BE2C (cell line): Measurements from ENCODE around the gene CCDC187.

Source experiments
- DNase-seq: peaks from one replicate; pipeline ENCODE4 v3.0.0-alpha.2; 2020
- H3K27me3 ChIP-seq: fragments of 250-450 bp; sonication (Bioruptor Pico); 2 replicates; pipeline ENCODE4 v1.5.1; 2020; ENCODE audit warnings: mild to moderate bottlenecking
- H3K36me3 ChIP-seq: fragments of 250-450 bp; sonication (Bioruptor Pico); 2 replicates; pipeline ENCODE4 v1.5.1; 2020; ENCODE audit warnings: mild to moderate bottlenecking
- H3K4me1 ChIP-seq: fragments of 250-450 bp; sonication (Bioruptor Pico); 2 replicates; pipeline ENCODE4 v1.5.1; 2020
- H3K4me3 ChIP-seq: 2 replicates; pipeline ENCODE4 v1.5.1; 2011; ENCODE audit warnings: low read depth, low read length
- H3K9me3 ChIP-seq: fragments of 250-450 bp; sonication (Bioruptor Pico); 2 replicates; pipeline ENCODE4 v1.5.1; 2020
- TF ChIP-seq, protein P1 (sequence below): IDR thresholded peaks from 2 replicates; pipeline ENCODE4 v1.5.1; 2012; ENCODE audit warnings: mild to moderate bottlenecking, low read depth, low read length

The CCDC187 gene

DNA sequence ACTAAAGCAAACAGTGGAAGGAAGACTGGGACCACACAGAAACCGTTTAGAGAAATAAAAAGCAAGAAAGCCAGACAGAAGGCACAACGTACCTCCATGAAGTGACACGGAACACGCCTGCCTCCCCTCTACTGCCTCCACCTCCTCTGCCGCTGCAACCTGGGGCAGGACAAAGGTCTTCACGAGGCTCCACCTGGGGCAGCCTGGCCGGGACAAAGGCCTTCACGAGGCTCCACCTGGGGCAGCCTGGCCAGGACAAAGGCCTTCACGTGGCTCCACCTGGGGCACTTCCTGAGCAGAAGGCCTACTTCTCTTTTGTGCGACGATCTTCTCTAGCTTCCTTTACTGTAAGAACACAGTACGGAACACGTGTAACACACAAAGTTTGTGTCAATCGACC is 70.0 kb downstream of the CCDC187 start:
- no peaks in the 10 kb centered on the region; the same call in 1 of the 2 replicates for H3K4me1 ChIP-seq
- H3K36me3 ChIP-seq = peaks cover 46% of the 10 kb centered on the region
- no peaks in the 10 kb centered on the region for H3K9me3 ChIP-seq
- no peak for DNase-seq
- no peak overlapping the region for H3K4me3 ChIP-seq
- TF ChIP-seq, protein P1, sequence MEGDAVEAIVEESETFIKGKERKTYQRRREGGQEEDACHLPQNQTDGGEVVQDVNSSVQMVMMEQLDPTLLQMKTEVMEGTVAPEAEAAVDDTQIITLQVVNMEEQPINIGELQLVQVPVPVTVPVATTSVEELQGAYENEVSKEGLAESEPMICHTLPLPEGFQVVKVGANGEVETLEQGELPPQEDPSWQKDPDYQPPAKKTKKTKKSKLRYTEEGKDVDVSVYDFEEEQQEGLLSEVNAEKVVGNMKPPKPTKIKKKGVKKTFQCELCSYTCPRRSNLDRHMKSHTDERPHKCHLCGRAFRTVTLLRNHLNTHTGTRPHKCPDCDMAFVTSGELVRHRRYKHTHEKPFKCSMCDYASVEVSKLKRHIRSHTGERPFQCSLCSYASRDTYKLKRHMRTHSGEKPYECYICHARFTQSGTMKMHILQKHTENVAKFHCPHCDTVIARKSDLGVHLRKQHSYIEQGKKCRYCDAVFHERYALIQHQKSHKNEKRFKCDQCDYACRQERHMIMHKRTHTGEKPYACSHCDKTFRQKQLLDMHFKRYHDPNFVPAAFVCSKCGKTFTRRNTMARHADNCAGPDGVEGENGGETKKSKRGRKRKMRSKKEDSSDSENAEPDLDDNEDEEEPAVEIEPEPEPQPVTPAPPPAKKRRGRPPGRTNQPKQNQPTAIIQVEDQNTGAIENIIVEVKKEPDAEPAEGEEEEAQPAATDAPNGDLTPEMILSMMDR = no peak
- H3K27me3 ChIP-seq = no peaks in the 10 kb centered on the region

DNA sequence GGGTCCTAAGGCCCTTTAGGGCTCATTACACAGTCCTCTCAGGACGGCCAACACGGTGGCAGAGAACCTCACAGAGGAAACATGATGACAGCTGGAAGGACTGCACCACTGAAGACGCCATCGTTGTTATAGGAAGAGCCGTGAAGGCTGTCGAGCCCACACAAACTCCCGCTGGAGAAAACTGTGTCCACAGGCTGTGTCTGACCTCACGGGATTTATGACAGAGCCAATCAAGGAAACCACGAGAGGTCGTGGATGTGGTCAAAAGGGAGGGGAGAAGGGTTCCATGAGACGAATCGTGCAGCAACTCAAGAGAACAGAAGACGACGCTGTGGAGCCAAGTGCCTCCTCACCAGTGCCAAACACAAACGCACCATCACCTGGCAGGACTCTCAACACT is 70.5 kb downstream of the CCDC187 start:
- H3K4me1 ChIP-seq = peaks cover 3% of the 10 kb centered on the region; the same call in 1 of the 2 replicates
- TF ChIP-seq, protein P1 = no peak
- H3K27me3 ChIP-seq = no peaks in the 10 kb centered on the region
- peaks cover 48% of the 10 kb centered on the region for H3K36me3 ChIP-seq
- no peak for DNase-seq
- H3K4me3 ChIP-seq = no peak overlapping the region
- H3K9me3 ChIP-seq = no peaks in the 10 kb centered on the region

DNA sequence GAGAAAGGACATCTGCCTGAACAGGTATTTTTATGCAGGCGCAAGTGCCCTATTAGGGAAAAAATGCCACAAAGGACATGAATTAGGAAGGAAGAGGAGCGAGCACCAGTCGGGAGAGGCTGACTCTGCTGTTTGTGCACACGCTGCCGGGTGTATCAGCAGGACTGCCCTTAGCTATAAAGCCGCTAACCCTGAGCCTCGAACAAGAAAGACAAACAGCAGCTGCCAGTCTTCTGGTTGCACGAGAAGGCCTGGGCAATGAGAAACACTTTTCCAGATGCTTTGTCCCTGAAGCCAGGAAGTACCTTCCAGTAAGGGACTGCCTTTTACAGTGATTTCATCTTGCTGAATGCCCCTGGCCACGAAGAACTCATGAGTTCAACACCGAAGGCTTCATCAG is 70.9 kb downstream of the CCDC187 start:
- Histone ChIP-seq H3K36me3 (peaks cover 48% of the 10 kb centered on the region), H3K9me3 (no peaks in the 10 kb centered on the region), H3K4me1 (peaks cover 7% of the 10 kb centered on the region; the same call in 1 of the 2 replicates), H3K4me3 (no peak overlapping the region), H3K27me3 (no peaks in the 10 kb centered on the region)
- no peak for DNase-seq
- TF ChIP-seq, protein P1 = no peak

DNA sequence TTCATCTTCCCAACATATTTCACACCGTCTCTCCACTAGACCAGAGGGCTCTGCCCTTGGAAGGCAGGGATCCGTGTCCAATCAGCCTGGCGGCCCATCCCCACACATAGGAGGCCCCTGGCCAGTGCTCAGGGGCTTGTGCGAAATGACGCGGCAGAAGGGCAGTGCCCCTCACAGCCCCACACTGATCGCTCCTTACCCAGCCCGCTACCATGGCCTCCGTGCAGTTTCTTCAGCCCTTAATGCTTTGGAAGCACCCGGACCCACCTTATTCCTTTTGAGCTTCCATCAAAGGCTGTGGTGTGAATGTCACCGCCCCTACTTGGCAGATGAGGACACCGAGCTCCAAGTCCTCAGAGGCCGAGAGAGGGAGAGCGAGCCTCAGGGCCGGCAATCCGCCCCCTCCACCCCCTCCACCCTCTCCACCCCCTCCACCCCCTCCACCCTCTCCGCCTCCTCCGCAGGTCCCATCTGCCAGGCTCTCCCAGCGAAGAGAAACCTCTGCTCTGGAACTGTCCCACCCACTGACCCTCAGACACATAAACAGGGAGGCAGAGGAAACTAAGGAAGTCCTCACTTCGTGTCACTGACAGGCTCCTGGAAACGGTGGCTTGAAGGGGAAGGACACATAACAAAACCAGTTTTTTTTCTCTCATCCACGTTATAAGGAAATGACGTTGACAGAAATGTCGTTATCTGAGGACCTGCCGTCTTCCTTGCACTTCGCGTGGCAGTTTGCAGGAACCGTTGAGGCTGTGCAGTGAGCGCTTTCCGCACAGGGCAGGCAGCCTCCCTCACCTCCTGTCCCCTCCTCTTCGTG is 72.2 kb downstream of the CCDC187 start:
- Histone ChIP-seq H3K27me3 (no peaks in the 10 kb centered on the region), H3K36me3 (peaks cover 45% of the 10 kb centered on the region), H3K4me1 (peaks cover 14% of the 10 kb centered on the region), H3K4me3 (no peak overlapping the region), H3K9me3 (no peaks in the 10 kb centered on the region)
- no peak for DNase-seq
- TF ChIP-seq, protein P1 = no peak

DNA sequence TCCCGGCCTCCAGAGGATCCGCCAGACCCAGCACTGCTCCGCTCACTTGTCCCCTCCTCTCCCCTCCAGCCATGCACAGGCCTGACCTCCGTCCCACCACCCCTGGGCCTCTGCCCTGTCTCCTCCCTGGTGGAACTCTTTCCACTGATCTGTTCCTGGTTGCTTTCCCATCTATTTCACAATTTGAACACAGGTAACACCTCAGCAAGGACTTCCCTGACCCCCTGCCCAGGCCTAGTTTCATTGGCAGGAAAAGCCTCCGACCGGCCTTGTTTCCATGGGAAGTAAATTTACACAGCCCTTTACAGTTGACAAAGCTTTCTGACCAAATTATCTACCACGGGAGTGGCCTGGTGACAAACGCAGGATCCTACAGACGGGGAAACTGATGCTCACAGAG is 73.1 kb downstream of the CCDC187 start:
- Histone ChIP-seq H3K27me3 (no peaks in the 10 kb centered on the region), H3K4me3 (no peak overlapping the region), H3K9me3 (no peaks in the 10 kb centered on the region), H3K36me3 (peaks cover 46% of the 10 kb centered on the region), H3K4me1 (peaks cover 18% of the 10 kb centered on the region)
- TF ChIP-seq, protein P1 = no peak
- no peak for DNase-seq

DNA sequence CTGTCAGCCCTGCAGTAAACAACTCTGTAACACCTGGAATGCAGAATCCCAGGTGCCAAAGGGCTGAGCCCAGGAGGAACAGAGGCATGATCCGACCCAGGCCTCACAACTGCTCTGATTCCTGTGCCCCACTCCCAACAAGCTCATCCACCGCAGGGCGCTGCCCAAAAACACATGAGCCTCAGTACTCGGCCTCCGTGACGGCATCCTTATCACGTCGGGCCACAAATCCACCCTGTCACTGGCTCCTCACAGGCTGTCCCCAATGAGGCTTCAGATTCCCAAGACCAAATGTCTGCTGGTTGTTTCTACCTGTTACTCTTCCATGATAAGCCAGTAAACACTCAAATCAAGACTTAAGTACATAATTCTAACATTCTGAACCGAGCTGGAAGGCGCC is 73.5 kb downstream of the CCDC187 start:
- no peak for DNase-seq
- Histone ChIP-seq H3K9me3 (no peaks in the 10 kb centered on the region), H3K27me3 (no peaks in the 10 kb centered on the region), H3K36me3 (peaks cover 46% of the 10 kb centered on the region), H3K4me3 (no peak overlapping the region), H3K4me1 (peaks cover 18% of the 10 kb centered on the region)
- TF ChIP-seq, protein P1 = no peak
